Calu3 (cell line): ENCODE data around the gene CCDC6. TPM values are rescaled to one million over a fixed set of nuclear protein-coding genes. Genes with fewer than 3 reads are reported as not detected.

ENCODE experiments used
- BruUV-seq: library from RNA; stranded (reverse); fragments of 400-500 nt; replicated peaks from 2 replicates; lab custom pipeline; 2021; lab: Mats Ljungman, UMichigan
- CTCF ChIA-PET: fragments of 300-600 bp; sonication (Branson Sonifier 250); formaldehyde crosslinking; loops from one replicate; lab custom pipeline; 2022; ENCODE audit warnings: antibody characterized with exemption; lab: Charles Lee
- DNase-seq: peaks from one replicate; pipeline ENCODE4 v3.0.0; 2022
- H3K27ac Mint-ChIP-seq: one replicate; pipeline ENCODE4 v1.8.0; 2022; ENCODE audit warnings: mixed read lengths; ENCODE audit not compliant: unreplicated experiment
- H3K27me3 Mint-ChIP-seq: one replicate; pipeline ENCODE4 v1.8.0; 2022; ENCODE audit warnings: mixed read lengths; ENCODE audit not compliant: unreplicated experiment
- H3K36me3 Mint-ChIP-seq: one replicate; pipeline ENCODE4 v1.8.0; 2022; ENCODE audit warnings: mild to moderate bottlenecking, moderate library complexity, mixed read lengths; ENCODE audit not compliant: insufficient read depth, unreplicated experiment
- H3K4me1 Mint-ChIP-seq: one replicate; pipeline ENCODE4 v1.8.0; 2022; ENCODE audit warnings: mild to moderate bottlenecking, low read depth, mixed read lengths; ENCODE audit not compliant: unreplicated experiment
- H3K4me3 Mint-ChIP-seq: one replicate; pipeline ENCODE4 v1.8.0; 2022; ENCODE audit warnings: mild to moderate bottlenecking, low read depth, moderate library complexity, mixed read lengths; ENCODE audit not compliant: unreplicated experiment
- H3K9me3 Mint-ChIP-seq: one replicate; pipeline ENCODE4 v1.8.0; 2022; ENCODE audit warnings: low read depth, mixed read lengths; ENCODE audit not compliant: unreplicated experiment
- intact Hi-C: fragments of 100-400 bp; cut with micrococcal nuclease; formaldehyde crosslinking; loops from one replicate; pipeline ENCODE4 v1.10.0; 2022; ENCODE audit not compliant: unreplicated experiment
- total RNA-seq: library from RNA; stranded (reverse); gene quantifications from 2 replicates; pipeline ENCODE4 v1.2.3, GENCODE V29; 2022
- TF ChIP-seq, protein P1 (sequence below): fragments of 200-600 bp; IDR thresholded peaks from one replicate; pipeline ENCODE4 v1.8.0; 2022; ENCODE audit warnings: antibody characterized with exemption; ENCODE audit not compliant: unreplicated experiment

The CCDC6 gene
- total RNA-seq, 1 experiment from 2014 or later, result 115 TPM

DNA sequence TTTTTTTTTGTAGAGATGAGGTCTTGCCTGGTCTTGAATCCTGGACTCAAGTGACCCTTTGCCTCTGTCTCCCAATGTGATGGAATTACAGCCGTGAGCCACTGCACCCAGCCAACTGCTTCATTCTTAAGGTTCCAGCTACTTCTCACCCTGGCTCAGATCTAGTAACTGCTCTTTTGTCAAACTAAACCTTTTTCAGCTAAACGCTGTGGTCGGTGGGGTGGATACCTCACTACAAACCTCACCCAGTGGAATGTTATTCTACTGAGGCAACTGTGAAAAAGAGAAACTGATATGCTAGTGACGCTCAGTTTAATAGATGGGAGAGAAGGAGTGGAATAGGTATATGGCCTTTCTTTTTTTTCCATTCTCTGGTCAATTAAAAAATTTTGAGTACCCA, 151.4 kb downstream of the CCDC6 start:
- intact Hi-C loops, result no loop called here
- H3K9me3 Mint-ChIP-seq, result no peaks in the 10 kb centered on the region
- no peak for DNase-seq
- no peak overlapping the region for H3K4me3 Mint-ChIP-seq
- no peaks in the 10 kb centered on the region for H3K36me3 Mint-ChIP-seq
- CTCF ChIA-PET, result no interaction called here
- peaks cover 36% of the 10 kb centered on the region for H3K27me3 Mint-ChIP-seq
- no peaks in the 10 kb centered on the region for H3K4me1 Mint-ChIP-seq
- H3K27ac Mint-ChIP-seq, result no peak overlapping the region
- TF ChIP-seq, protein P1, sequence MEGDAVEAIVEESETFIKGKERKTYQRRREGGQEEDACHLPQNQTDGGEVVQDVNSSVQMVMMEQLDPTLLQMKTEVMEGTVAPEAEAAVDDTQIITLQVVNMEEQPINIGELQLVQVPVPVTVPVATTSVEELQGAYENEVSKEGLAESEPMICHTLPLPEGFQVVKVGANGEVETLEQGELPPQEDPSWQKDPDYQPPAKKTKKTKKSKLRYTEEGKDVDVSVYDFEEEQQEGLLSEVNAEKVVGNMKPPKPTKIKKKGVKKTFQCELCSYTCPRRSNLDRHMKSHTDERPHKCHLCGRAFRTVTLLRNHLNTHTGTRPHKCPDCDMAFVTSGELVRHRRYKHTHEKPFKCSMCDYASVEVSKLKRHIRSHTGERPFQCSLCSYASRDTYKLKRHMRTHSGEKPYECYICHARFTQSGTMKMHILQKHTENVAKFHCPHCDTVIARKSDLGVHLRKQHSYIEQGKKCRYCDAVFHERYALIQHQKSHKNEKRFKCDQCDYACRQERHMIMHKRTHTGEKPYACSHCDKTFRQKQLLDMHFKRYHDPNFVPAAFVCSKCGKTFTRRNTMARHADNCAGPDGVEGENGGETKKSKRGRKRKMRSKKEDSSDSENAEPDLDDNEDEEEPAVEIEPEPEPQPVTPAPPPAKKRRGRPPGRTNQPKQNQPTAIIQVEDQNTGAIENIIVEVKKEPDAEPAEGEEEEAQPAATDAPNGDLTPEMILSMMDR, result no peak
- no TSS peak for BruUV-seq

DNA sequence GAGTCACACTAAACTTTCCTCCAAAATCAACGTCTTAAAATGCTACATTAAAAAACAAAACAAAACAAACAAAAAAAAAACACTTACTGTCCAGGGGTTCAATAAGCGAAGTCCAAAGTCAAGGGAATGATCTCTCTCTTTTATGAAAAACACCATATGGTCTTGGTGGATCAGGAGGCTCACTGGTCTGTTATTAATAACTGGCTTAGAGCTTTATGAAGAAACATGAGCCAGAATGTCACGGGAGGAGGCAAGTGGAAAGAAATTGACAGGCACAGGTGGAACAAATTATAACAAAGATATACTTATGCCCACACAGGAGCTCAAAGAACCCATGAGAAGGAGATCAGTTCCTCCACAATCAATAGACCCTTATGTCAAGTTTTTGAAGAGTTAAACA, 153.1 kb downstream of the CCDC6 start, which contains the start of gene MRLN:
Gene MRLN (minus strand): TSS at position 189 of the 400 bp plus-strand sequence.
- CTCF ChIA-PET, result interaction anchor here (0.7 kb wide), 1 partner anchor 421 kb away, joined by 8 read pairs; no protein-coding TSS in a partner anchor
- BruUV-seq, result no TSS peak
- intact Hi-C loops, result no loop called here
- TF ChIP-seq, protein P1, result no peak
- Mint-ChIP-seq H3K27ac (no peak within 1 kb of the TSS), H3K27me3 (peaks cover 44% of the 10 kb centered on the region), H3K36me3 (no peaks in the 10 kb centered on the region), H3K4me3 (no peak within 1 kb of the TSS), H3K9me3 (no peaks in the 10 kb centered on the region), H3K4me1 (no peaks in the 10 kb centered on the region)
- DNase-seq, result no peak

DNA sequence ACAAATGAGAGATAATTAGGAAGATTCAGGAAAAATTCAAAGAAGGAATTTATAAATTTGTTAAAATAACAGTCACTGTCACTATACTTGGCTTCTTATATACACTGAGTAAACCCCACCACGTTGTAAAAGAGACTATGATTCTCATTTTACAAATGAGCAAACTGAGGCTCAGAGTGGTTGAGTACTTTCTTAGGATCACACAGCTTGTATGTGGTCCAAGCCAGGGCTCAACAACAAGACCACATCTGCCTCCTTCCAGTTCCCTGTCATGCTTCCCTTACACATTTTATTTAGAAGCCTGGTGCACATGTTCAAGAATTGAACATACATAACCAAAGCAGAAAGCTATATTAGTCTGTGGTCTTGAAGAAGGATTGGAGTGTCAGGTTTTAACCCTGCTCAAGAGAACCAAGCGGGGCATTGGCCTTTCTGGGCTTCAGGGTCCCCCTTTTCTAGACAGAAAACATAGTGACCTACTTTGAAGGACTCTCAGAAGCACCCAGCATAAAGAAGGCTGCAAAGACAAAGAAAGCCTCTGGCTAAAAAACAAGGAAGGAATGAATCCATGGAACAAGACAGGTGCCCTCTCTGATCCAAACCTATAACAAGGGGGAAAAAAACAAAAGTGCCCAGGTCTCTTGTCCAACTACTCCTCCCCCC, 153.9 kb downstream of the CCDC6 start:
- no peak overlapping the region for H3K4me3 Mint-ChIP-seq
- CTCF ChIA-PET, result no interaction called here
- DNase-seq, result no peak
- intact Hi-C loops, result no loop called here
- H3K9me3 Mint-ChIP-seq, result no peaks in the 10 kb centered on the region
- peaks cover 47% of the 10 kb centered on the region for H3K27me3 Mint-ChIP-seq
- no peaks in the 10 kb centered on the region for H3K36me3 Mint-ChIP-seq
- no peak overlapping the region for H3K27ac Mint-ChIP-seq
- no TSS peak for BruUV-seq
- H3K4me1 Mint-ChIP-seq, result no peaks in the 10 kb centered on the region
- TF ChIP-seq, protein P1, result no peak

DNA sequence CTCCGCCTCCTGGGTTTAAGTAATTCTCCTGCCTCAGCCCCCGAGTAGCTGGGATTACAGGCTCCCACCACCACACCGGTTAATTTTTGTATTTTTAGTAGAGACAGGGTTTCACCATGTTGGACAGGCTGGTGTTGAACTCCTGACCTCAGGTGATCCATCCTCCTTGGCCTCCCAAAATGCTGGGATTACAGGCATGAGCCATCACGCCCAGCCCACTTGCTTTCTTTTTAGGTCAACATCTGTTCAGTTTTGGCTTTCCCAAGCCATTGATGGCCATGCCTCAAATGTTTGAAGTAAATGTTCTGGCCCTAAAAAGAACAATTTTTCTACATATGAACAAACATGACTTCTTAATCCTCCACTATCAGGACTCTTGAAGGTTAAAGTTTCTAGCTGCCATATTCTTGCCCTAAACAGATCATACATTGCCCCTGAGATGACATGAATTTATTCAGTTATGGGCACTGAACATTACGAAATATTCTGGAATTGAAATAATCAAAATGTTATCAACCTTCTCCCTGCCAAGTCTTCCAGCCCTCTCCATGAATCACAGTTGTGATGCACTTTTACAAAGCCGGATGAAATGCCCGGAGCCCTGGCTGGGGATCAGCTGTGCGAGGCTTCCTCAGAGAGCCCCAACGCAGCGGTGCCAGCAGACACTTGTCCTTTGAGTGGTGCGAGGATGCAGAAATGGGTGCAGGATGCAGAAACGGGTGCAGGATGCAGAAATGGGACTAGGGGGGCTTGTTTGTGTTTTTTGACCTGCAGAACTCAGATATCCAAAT, 156.0 kb downstream of the CCDC6 start:
- TF ChIP-seq, protein P1, result no peak
- CTCF ChIA-PET, result no interaction called here
- Mint-ChIP-seq H3K27ac (no peak overlapping the region), H3K36me3 (no peaks in the 10 kb centered on the region), H3K4me3 (no peak overlapping the region), H3K9me3 (no peaks in the 10 kb centered on the region), H3K4me1 (no peaks in the 10 kb centered on the region), H3K27me3 (peaks cover 47% of the 10 kb centered on the region)
- DNase-seq, result no peak
- BruUV-seq, result no TSS peak
- intact Hi-C loops, result no loop called here
